Loucy (cell line): Measurements from ENCODE around the gene ASB11.

ENCODE experiments used
- EZH2phosphoT487 ChIP-seq: fragments of 200-600 bp; IDR thresholded peaks from 2 replicates; pipeline ENCODE4 v1.6.1; 2018; ENCODE audit warnings: antibody characterized with exemption, mild to moderate bottlenecking, moderate library complexity, borderline replicate concordance
- TF ChIP-seq, protein P1 (sequence below): fragments of 200-600 bp; sonication (generic); conservative IDR thresholded peaks from 2 replicates; pipeline ENCODE4 v1.5.1; 2014; ENCODE audit warnings: mild to moderate bottlenecking, antibody characterized with exemption, low read length

DNA sequence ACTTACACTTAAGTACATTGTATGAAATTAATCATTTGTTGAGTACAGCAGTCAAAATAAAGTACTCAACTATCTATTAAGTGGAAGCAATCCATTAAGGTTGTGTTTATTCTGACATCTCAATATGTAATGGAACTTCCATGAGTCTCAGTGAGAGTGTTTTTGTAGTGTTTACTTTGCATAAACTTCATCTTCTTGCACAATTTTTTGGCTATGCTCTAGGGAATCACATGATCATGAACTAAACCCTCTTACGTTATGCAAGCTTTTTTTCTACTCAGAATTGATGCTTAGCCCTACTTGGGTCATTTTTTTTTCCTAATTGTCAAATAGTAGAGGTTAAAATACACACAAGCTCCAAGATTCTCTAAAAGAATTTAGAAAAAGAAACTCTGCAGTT, 41.0 kb upstream of the ASB11 start:
- TF ChIP-seq, protein P1, sequence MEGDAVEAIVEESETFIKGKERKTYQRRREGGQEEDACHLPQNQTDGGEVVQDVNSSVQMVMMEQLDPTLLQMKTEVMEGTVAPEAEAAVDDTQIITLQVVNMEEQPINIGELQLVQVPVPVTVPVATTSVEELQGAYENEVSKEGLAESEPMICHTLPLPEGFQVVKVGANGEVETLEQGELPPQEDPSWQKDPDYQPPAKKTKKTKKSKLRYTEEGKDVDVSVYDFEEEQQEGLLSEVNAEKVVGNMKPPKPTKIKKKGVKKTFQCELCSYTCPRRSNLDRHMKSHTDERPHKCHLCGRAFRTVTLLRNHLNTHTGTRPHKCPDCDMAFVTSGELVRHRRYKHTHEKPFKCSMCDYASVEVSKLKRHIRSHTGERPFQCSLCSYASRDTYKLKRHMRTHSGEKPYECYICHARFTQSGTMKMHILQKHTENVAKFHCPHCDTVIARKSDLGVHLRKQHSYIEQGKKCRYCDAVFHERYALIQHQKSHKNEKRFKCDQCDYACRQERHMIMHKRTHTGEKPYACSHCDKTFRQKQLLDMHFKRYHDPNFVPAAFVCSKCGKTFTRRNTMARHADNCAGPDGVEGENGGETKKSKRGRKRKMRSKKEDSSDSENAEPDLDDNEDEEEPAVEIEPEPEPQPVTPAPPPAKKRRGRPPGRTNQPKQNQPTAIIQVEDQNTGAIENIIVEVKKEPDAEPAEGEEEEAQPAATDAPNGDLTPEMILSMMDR = no peak
- no peak for TF ChIP-seq EZH2phosphoT487
